Panc1 (cell line): ENCODE measurements around the gene FAM13A. TPM values are rescaled to one million over a fixed set of nuclear protein-coding genes. Genes with fewer than 3 reads are reported as not detected.
A peak's percentile ranks its signal among the peaks of the same experiment; 100 is the strongest.

Experiments used
- ATAC-seq: fragments of 200-7000 bp; cut with Tn5 transposase; 2 replicates; pipeline ENCODE4 v1.9.1; 2020; ENCODE audit warnings: mild to moderate bottlenecking, moderate library complexity
- BruUV-seq: library from RNA; stranded (reverse); fragments of 400-500 nt; replicated peaks from 2 replicates; lab custom pipeline; 2021; lab: Mats Ljungman, UMichigan
- CTCF ChIA-PET: fragments of 300-600 bp; sonication (Branson Sonifier 250); formaldehyde crosslinking; loops from one replicate; lab custom pipeline; 2022; ENCODE audit warnings: antibody characterized with exemption; lab: Charles Lee
- POLR2A ChIA-PET: fragments of 300-600 bp; sonication (Branson Sonifier 250); formaldehyde crosslinking; loops from one replicate; lab custom pipeline; 2022; ENCODE audit warnings: antibody characterized with exemption; lab: Charles Lee
- DNase-seq: peaks from one replicate; pipeline ENCODE4 v3.0.0-alpha.2; 2010; ENCODE audit warnings: low read depth, low spot score
- H3K27ac ChIP-seq: 2 replicates; pipeline ENCODE4 v1.5.1; 2011; ENCODE audit warnings: mild to moderate bottlenecking, low read length, inconsistent platforms
- H3K27me3 ChIP-seq: fragments of 200-500 bp; sonication (Bioruptor generic); 2 replicates; pipeline ENCODE4 v1.6.0; 2014; ENCODE audit warnings: low read length, inconsistent platforms; ENCODE audit not compliant: control insufficient read depth, insufficient read depth
- H3K36me3 ChIP-seq: fragments of 200-500 bp; sonication (Bioruptor generic); 2 replicates; pipeline ENCODE4 v1.5.1; 2014; ENCODE audit warnings: inconsistent platforms, mild to moderate bottlenecking, low read length, moderate library complexity; ENCODE audit not compliant: control insufficient read depth, insufficient read depth
- H3K4me1 ChIP-seq: 2 replicates; pipeline ENCODE4 v1.5.1; 2011; ENCODE audit warnings: inconsistent platforms, mild to moderate bottlenecking, low read length, moderate library complexity; ENCODE audit not compliant: control insufficient read depth, insufficient read depth
- H3K4me3 ChIP-seq, 2 experiments: 2 replicates each; pipeline ENCODE4 v1.5.1; 2011 to 2012; ENCODE audit warnings: low read depth in 2 of 2, low read length in 2 of 2, mild to moderate bottlenecking in 2 of 2, inconsistent platforms in 1 of 2, moderate library complexity in 1 of 2
- H3K9me3 ChIP-seq: fragments of 200-500 bp; sonication (Bioruptor generic); 2 replicates; pipeline ENCODE4 v1.5.1; 2014; ENCODE audit warnings: low read depth, mild to moderate bottlenecking, inconsistent platforms, low read length, moderate library complexity; ENCODE audit not compliant: control insufficient read depth, insufficient read depth
- CTCF ChIP-seq: fragments of 450-650 bp; IDR thresholded peaks from 2 replicates; pipeline ENCODE4 v1.5.1; 2017; ENCODE audit warnings: mild to moderate bottlenecking
- POLR2AphosphoS5 ChIP-seq: IDR thresholded peaks from 2 replicates; pipeline ENCODE4 v1.6.1; 2012; ENCODE audit warnings: mild to moderate bottlenecking, low read depth, low read length, moderate library complexity
- SIN3A ChIP-seq: IDR thresholded peaks from 2 replicates; pipeline ENCODE4 v1.6.1; 2012; ENCODE audit warnings: low read depth, mild to moderate bottlenecking, low read length, moderate library complexity, borderline replicate concordance; ENCODE audit not compliant: insufficient read depth
- TCF7L2 ChIP-seq: IDR thresholded peaks from 2 replicates; pipeline ENCODE4 v1.6.1; 2011; ENCODE audit warnings: mild to moderate bottlenecking, low read depth, low read length, inconsistent platforms
- in situ Hi-C: cut with HindIII; loops from 2 replicates; pipeline ENCODE4 v1.10.0; 2016; ENCODE audit warnings: low sequenced_read_pairs, low pct_unique_long_range_greater_than_20kb
- intact Hi-C: fragments of 100-400 bp; cut with micrococcal nuclease; formaldehyde crosslinking; loops from one replicate; pipeline ENCODE4 v1.10.0; 2022; ENCODE audit not compliant: unreplicated experiment
- total RNA-seq: library from RNA; stranded (reverse); gene quantifications from one replicate; pipeline ENCODE4 v1.2.1, GENCODE V29; 2021; ENCODE audit not compliant: unreplicated experiment
- TF ChIP-seq, protein P1 (sequence below), 2 experiments: IDR thresholded peaks; 2 replicates each; pipeline ENCODE4 v1.6.1; 2011 to 2012; ENCODE audit warnings: low read depth in 2 of 2, control low read depth in 1 of 2, low read length in 1 of 2, mild to moderate bottlenecking in 1 of 2, moderate library complexity in 1 of 2; ENCODE audit not compliant: insufficient read depth in 1 of 2

The FAM13A gene
- total RNA-seq, 1 experiment from 2014 or later = 5.8 TPM

DNA sequence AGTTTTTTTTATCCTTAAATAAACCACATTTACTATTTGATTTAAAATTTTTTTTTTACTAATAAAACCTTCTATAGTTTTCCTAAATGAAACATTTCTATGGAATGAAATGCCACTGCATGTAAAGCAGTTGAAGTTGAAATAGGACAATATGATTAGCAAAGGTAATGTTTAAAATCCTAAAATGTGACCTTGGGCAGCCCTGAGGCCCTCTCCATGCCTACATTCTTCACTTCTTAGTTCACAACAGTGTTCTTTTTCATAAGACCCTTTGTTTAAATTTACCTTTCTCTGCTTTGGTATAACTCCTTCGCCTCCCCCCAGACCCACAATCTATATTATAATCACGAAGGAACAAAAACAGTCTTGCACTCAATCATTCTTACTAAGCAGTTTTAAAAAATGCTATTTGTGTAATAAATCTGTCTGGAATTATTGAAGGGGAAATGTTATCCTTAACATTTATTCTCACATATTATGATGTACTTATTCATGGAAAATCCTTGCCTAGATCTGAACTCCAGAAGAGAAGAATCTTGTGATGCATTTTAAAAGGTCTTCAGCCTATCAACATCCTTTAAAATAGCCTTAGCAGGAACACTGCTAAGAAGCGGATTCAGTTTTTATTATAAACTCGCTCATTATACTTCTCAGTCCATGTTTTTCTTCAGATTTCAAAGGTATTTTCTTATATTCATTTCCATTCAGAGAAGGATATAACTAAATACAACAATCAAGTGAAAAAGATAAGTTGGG is 234.8 kb downstream of the FAM13A start:
- in situ Hi-C loops = no loop called here
- H3K4me1 ChIP-seq = no peaks in the 10 kb centered on the region
- no peaks in the 10 kb centered on the region for H3K27me3 ChIP-seq
- BruUV-seq = TSS peak; percentile 72
- H3K4me3 ChIP-seq = peak overlapping the region; percentile 43 to 67; a peak in 3 of 4 replicates
- no peak overlapping the region for H3K27ac ChIP-seq
- intact Hi-C loops = no loop called here
- DNase-seq (no peak), ATAC-seq (no peak)
- no peaks in the 10 kb centered on the region for H3K36me3 ChIP-seq
- no peaks in the 10 kb centered on the region for H3K9me3 ChIP-seq
- CTCF ChIA-PET = no interaction called here
- POLR2A ChIA-PET = no interaction called here
- TF ChIP-seq, protein P1, sequence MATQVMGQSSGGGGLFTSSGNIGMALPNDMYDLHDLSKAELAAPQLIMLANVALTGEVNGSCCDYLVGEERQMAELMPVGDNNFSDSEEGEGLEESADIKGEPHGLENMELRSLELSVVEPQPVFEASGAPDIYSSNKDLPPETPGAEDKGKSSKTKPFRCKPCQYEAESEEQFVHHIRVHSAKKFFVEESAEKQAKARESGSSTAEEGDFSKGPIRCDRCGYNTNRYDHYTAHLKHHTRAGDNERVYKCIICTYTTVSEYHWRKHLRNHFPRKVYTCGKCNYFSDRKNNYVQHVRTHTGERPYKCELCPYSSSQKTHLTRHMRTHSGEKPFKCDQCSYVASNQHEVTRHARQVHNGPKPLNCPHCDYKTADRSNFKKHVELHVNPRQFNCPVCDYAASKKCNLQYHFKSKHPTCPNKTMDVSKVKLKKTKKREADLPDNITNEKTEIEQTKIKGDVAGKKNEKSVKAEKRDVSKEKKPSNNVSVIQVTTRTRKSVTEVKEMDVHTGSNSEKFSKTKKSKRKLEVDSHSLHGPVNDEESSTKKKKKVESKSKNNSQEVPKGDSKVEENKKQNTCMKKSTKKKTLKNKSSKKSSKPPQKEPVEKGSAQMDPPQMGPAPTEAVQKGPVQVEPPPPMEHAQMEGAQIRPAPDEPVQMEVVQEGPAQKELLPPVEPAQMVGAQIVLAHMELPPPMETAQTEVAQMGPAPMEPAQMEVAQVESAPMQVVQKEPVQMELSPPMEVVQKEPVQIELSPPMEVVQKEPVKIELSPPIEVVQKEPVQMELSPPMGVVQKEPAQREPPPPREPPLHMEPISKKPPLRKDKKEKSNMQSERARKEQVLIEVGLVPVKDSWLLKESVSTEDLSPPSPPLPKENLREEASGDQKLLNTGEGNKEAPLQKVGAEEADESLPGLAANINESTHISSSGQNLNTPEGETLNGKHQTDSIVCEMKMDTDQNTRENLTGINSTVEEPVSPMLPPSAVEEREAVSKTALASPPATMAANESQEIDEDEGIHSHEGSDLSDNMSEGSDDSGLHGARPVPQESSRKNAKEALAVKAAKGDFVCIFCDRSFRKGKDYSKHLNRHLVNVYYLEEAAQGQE (IDR thresholded peaks at IDR 0.05; ENCODE audit: insufficient read depth in 1 of 2, low read depth in 2 of 2, low read length in 1 of 2) = no peak
- TF ChIP-seq TCF7L2 (no peak), SIN3A (no peak), POLR2AphosphoS5 (no peak), CTCF (no peak)

GRCh38 chr4:88821522-88821921 is 235.5 kb downstream of the FAM13A start:
- BruUV-seq = no TSS peak
- DNase-seq (no peak), ATAC-seq (no peak)
- no peak overlapping the region for H3K27ac ChIP-seq
- no peaks in the 10 kb centered on the region for H3K36me3 ChIP-seq
- H3K27me3 ChIP-seq = no peaks in the 10 kb centered on the region
- H3K4me3 ChIP-seq = no peak overlapping the region; a peak in 1 of 4 replicates
- in situ Hi-C loops = no loop called here
- H3K4me1 ChIP-seq = no peaks in the 10 kb centered on the region
- CTCF ChIA-PET = no interaction called here
- no peak for TF ChIP-seq POLR2AphosphoS5
- TF ChIP-seq TCF7L2 = no peak
- no peak for TF ChIP-seq SIN3A
- TF ChIP-seq CTCF = no peak
- TF ChIP-seq, protein P1 (IDR thresholded peaks at IDR 0.05; ENCODE audit: insufficient read depth in 1 of 2, low read depth in 2 of 2, low read length in 1 of 2) = no peak
- POLR2A ChIA-PET = no interaction called here
- H3K9me3 ChIP-seq = no peaks in the 10 kb centered on the region
- intact Hi-C loops = no loop called here
